CD4-positive, alpha-beta T cell treated with Interleukin-1 beta for 1 hour (primary cell): ENCODE data around the gene ZNF740.
A peak's percentile ranks its signal among the peaks of the same experiment; 100 is the strongest.

Experiments used
- DNase-seq, 2 donors: peaks; one replicate each; pipeline ENCODE4 v3.0.0-alpha.2; 2020 to 2022

The ZNF740 gene

GRCh38 chr12:53227836-53228235, 47.3 kb downstream of the ZNF740 start:
- no peak for DNase-seq

GRCh38 chr12:53229454-53229853, 48.9 kb downstream of the ZNF740 start:
- DNase-seq, result no peak

- no peak for DNase-seq
Observed at GRCh38 chr12:53230108-53230845, 49.8 kb downstream of the ZNF740 start.

- no peak for DNase-seq
Observed at GRCh38 chr12:53231671-53231920, 51.1 kb downstream of the ZNF740 start.

- peak; percentile 61 to 75 for DNase-seq
Observed at GRCh38 chr12:53231921-53232645, 51.6 kb downstream of the ZNF740 start, which contains the start of gene RARG. TSS of gene RARG (minus strand) at chr12:53232209. CDS start at chr12:53227545, 4,664 bp downstream.

GRCh38 chr12:53232646-53233461, 52.3 kb downstream of the ZNF740 start:
- peak; percentile 38 to 56 for DNase-seq

- no peak for DNase-seq
Observed at GRCh38 chr12:53233671-53234121, 53.2 kb downstream of the ZNF740 start.

- no peak for DNase-seq
Observed at GRCh38 chr12:53234271-53234914, 53.9 kb downstream of the ZNF740 start.

- no peak for DNase-seq
Observed at GRCh38 chr12:53235164-53235563, 54.6 kb downstream of the ZNF740 start.

GRCh38 chr12:53235742-53236442, 55.4 kb downstream of the ZNF740 start:
- no peak for DNase-seq

GRCh38 chr12:53236443-53237111, 56.1 kb downstream of the ZNF740 start:
- peak; percentile 66 to 78 for DNase-seq

- DNase-seq, result no peak
Observed at GRCh38 chr12:53239643-53240258, 59.2 kb downstream of the ZNF740 start.

GRCh38 chr12:53241623-53242412, 61.3 kb downstream of the ZNF740 start:
- no peak for DNase-seq

- no peak for DNase-seq
Observed at GRCh38 chr12:53244337-53244736, 63.8 kb downstream of the ZNF740 start.
